NCI-H2196 treated with DMSO at 0.1 percent for 48 hours (cell line): ENCODE results near the gene FLNB.

ENCODE experiments used
- DNase-seq: peaks from one replicate; lab custom pipeline; 2025; ENCODE audit not compliant: unreplicated experiment; lab: John Stamatoyannopoulos, UW

Gene FLNB

GRCh38 chr3:58160399-58160798, 152.2 kb downstream of the FLNB start:
- no peak for DNase-seq

DNA sequence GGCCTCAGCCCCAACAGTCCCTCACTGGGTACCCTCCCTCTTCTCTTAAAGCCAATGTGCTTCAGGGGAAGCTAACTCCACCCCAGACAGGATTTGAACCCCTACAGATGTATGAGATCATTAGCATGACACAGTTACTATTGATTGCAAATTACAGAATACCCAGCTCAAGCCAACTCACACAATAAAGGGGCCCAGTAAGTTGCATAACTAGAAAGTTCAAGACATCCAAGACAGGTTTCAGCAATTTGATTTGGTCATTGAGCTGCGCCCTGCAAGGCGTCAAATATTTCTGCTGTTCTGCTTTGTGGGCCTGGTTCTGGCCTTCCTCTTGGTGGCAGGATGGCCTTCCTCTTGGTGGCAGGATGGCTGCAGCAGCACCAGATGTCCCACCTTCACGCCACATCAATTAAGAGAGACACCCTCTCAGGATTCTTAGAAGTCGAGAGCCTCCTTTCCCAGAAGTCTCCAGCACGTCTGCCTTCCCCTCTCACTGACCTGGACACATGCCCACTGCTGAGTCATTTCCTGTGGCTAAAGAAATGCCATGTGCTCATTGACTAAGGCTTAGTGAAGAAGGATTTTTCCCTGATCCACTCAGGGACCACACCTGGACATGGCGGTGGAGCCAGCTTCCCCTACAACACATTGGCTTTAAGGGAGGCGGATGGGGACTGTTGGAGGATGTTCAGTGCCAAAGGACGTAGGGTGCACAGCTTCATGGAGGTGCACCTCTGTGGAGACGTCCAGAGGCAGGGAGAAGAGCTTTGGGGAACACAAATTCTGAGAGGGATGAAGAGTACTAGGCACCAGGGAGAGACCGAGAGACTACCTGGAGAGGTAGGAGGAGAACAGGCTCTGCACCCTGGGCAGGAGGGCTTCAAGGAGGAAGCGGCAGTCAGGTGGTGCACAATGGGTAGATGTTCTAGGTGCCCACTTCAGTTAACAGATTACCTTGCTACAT, 153.5 kb downstream of the FLNB start:
- peak; percentile 21 for DNase-seq

- DNase-seq, result no peak
These were observed 155.0 kb downstream of the FLNB start for GRCh38 chr3:58163234-58163633.

DNA sequence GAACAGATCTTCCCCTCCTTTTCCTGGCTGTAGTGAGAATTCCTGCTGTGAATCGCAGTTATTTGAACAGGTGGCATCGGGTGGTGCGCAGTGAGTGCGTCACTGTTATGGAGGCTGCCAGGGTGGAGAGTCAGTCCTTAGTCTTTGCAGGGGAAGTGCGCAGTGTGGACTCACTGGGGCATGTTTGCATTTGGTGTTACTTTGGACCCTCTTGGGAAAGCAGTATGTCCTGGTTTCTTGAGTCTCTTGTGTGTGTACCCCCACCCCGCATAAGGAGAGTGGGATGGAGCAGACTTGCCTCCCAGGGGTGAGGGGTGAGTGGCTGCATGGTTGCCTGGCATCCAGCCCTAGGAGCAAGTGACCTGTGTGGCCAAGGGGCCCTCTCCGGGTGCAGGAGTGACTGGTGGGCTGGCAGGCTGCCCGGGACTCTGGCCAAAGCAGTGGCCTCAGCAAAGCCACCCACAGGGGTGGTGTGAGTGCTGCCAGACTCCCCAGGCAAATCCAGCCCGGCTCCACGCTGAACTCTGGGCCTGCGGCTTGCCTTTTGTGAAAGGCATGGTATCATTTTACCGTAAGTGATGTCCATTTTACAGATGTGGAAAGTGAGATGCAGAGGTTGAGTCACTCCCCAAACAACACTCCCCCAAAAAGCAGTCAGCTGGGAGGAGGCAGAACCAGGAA, 156.1 kb downstream of the FLNB start:
- DNase-seq, result peak; percentile 73

GRCh38 chr3:58164906-58165821, 156.9 kb downstream of the FLNB start:
- DNase-seq, result peak; percentile 7

GRCh38 chr3:58167431-58168351, 159.5 kb downstream of the FLNB start:
- DNase-seq, result no peak

GRCh38 chr3:58168498-58168897, 160.3 kb downstream of the FLNB start:
- DNase-seq, result no peak

- DNase-seq, result no peak
These were observed 161.1 kb downstream of the FLNB start for GRCh38 chr3:58169371-58169770.

- no peak for DNase-seq
These were observed 162.2 kb downstream of the FLNB start for GRCh38 chr3:58170376-58170775.

DNA sequence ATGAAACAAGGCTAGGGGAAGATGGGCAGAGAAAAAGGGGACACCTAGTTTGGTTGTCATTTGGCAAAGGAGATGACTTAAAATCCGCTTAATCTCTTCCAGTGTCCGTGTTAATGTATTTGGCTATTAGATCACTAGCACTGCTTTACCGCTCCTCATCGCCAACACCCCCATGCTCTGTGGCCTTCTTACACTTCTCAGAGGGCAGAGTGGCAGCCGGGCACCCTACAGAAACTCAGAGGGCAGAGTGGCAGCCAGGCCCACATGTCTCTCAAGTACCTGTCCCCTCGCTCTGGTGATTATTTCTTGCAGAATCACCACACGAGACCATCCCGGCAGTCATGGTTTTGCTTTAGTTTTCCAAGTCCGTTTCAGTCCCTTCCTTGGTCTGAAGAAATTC, 162.9 kb downstream of the FLNB start:
- DNase-seq, result no peak

GRCh38 chr3:58173029-58173668, 164.9 kb downstream of the FLNB start:
- no peak for DNase-seq

DNA sequence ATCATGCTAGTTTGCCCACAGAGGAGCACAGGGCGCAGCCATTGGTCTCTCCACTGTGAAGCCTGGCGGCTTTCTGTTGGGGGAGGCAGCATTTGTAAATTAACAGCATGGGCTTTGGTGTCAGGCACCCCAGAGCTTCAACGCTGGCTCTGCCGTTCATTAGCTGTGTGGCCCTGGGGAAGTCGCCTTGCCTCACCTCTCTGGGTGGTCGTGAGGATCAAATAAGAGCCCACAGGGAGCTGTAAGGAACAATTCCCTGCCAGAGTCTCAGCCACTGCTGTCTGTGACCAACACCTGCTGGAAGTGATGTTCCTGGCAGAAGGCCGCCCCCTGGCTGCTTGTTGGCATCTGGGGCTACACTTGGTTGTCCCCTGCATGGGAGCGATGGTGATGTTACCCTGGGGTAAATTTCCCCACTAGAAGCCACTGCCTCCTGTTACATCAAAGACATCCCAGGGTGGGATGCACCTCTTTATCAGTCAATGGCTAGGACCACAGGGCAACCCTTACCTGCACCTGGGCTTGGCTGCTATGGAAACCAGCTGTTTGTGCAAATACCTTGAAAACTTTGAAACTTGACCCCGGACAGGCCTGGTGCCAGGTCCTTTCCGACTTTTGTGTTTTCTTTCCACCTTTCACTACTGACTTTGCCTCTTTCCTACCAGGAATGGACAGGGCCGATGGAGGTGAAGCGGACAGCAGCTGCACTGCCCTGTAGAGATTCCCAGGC, 165.6 kb downstream of the FLNB start:
- DNase-seq, result peak; percentile 56

DNA sequence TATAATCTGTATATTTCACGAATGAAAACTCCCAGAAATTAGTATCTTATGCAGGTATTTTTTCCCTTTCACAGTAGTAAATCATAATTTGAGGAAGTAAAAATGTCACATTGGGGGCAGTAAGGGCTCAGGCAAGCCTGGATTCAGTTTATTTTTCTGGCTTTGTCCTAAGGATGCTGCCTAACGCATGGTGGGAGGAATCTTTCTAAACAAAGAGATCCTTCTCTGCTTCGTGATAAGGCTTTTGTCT, 166.9 kb downstream of the FLNB start:
- no peak for DNase-seq

DNA sequence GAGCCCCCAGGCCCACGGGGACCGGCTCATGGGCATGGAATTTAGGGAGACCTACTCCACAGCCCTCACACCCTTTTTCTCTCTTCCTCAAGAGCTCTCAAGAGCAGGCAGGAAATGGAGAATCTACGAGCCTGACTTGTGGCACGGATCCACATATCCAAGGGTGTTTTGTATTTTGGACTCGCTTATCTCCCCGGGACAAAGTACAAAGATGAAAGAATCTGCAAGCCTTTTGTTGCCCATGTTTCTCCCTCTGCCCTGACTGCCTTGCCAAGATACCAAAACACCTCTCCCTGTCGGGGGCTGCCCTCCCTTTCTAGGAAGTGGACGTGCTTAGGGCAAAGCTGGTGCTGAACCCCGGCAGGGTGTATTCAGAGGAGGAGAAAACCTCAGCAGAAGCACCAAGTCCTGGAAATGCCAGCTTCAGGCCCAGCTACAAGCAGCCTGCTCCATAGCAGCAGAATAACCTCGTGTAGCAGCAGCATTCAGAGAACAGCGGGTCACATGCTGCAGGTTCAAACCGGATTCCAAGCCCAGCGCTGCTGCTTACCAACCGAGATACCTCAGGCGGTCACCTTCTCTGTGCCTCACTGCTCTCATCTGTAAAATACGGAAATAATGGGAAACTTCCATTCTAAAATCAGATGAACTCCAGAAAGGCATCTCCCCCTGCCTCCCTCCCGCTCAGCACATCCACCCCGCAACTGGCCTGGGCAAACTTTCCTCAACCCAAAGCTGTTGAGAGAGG, 167.4 kb downstream of the FLNB start:
- DNase-seq, result no peak

GRCh38 chr3:58176185-58176530, 167.9 kb downstream of the FLNB start:
- DNase-seq, result no peak

GRCh38 chr3:58176827-58177489, 168.7 kb downstream of the FLNB start:
- DNase-seq, result no peak

DNA sequence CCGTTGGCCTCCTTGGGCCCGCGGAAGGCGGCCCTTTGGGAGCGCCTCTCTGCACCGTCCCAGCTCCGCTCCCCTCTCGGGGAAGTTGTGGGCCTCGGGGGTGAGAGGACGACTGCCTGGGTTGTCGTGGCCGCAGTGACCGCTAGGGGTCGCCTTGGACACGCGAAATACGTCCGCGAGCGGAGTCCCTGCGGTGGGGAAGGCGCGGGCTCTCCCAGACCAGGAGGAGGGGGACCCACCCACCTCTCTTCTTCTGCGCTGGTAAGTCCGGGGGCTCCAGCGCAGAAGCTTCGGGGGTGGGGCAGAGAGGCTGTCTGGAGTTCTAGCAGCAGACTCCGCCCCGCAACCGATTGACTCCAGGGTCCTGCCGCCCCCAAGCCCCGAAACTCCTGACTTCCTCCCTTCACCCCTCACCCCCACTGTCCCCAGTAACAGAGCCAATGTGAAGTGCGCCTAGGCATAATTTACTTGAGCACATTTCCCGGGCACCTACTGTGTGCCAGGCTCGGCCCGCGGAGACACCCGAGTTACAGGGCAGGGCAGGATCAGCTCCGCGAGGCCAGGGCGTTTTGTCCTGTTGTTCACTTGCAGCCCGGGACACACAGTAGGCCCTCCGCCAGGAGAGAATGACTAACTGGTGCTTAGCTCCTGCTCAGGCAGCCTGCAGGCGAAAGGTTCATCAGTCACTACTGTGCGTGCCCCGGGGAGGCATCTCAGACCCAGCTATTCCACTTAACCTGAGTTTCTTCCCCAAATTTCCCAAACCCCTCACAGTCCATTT, 169.7 kb downstream of the FLNB start:
- DNase-seq, result no peak
